ENCODE data around the gene KLHL2.

GRCh38 chr4:165327211-165328100 lies 120.1 kb downstream of the KLHL2 start, which contains the start of gene MSMO1:
- TF ChIP-seq POLR2AphosphoS5 (IDR thresholded peaks at IDR 0.05; ENCODE audit: borderline replicate concordance, low read depth, low read length) (peak; percentile 90), EZH2 (IDR thresholded peaks at IDR 0.05) (no peak), FOXP2 (optimal IDR thresholded peaks at IDR 0.05; ENCODE audit: control extremely low read depth, extremely low read length, insufficient read depth) (no peak)
